Panc1 (cell line): Measurements from ENCODE around the gene CACNA1G. TPM values are rescaled to one million over a fixed set of nuclear protein-coding genes. Genes with fewer than 3 reads are reported as not detected.

ENCODE experiments used
- ATAC-seq: fragments of 200-7000 bp; cut with Tn5 transposase; 2 replicates; pipeline ENCODE4 v1.9.1; 2020; ENCODE audit warnings: mild to moderate bottlenecking, moderate library complexity
- BruUV-seq: library from RNA; stranded (reverse); fragments of 400-500 nt; replicated peaks from 2 replicates; lab custom pipeline; 2021; lab: Mats Ljungman, UMichigan
- CTCF ChIA-PET: fragments of 300-600 bp; sonication (Branson Sonifier 250); formaldehyde crosslinking; loops from one replicate; lab custom pipeline; 2022; ENCODE audit warnings: antibody characterized with exemption; lab: Charles Lee
- POLR2A ChIA-PET: fragments of 300-600 bp; sonication (Branson Sonifier 250); formaldehyde crosslinking; loops from one replicate; lab custom pipeline; 2022; ENCODE audit warnings: antibody characterized with exemption; lab: Charles Lee
- DNase-seq: peaks from one replicate; pipeline ENCODE4 v3.0.0-alpha.2; 2010; ENCODE audit warnings: low read depth, low spot score
- H3K27ac ChIP-seq: 2 replicates; pipeline ENCODE4 v1.5.1; 2011; ENCODE audit warnings: mild to moderate bottlenecking, low read length, inconsistent platforms
- H3K27me3 ChIP-seq: fragments of 200-500 bp; sonication (Bioruptor generic); 2 replicates; pipeline ENCODE4 v1.6.0; 2014; ENCODE audit warnings: low read length, inconsistent platforms; ENCODE audit not compliant: control insufficient read depth, insufficient read depth
- H3K36me3 ChIP-seq: fragments of 200-500 bp; sonication (Bioruptor generic); 2 replicates; pipeline ENCODE4 v1.5.1; 2014; ENCODE audit warnings: inconsistent platforms, mild to moderate bottlenecking, low read length, moderate library complexity; ENCODE audit not compliant: control insufficient read depth, insufficient read depth
- H3K4me1 ChIP-seq: 2 replicates; pipeline ENCODE4 v1.5.1; 2011; ENCODE audit warnings: inconsistent platforms, mild to moderate bottlenecking, low read length, moderate library complexity; ENCODE audit not compliant: control insufficient read depth, insufficient read depth
- H3K4me3 ChIP-seq, 2 experiments: 2 replicates each; pipeline ENCODE4 v1.5.1; 2011 to 2012; ENCODE audit warnings: low read depth in 2 of 2, low read length in 2 of 2, mild to moderate bottlenecking in 2 of 2, inconsistent platforms in 1 of 2, moderate library complexity in 1 of 2
- H3K9me3 ChIP-seq: fragments of 200-500 bp; sonication (Bioruptor generic); 2 replicates; pipeline ENCODE4 v1.5.1; 2014; ENCODE audit warnings: low read depth, mild to moderate bottlenecking, inconsistent platforms, low read length, moderate library complexity; ENCODE audit not compliant: control insufficient read depth, insufficient read depth
- CTCF ChIP-seq: fragments of 450-650 bp; IDR thresholded peaks from 2 replicates; pipeline ENCODE4 v1.5.1; 2017; ENCODE audit warnings: mild to moderate bottlenecking
- POLR2AphosphoS5 ChIP-seq: IDR thresholded peaks from 2 replicates; pipeline ENCODE4 v1.6.1; 2012; ENCODE audit warnings: mild to moderate bottlenecking, low read depth, low read length, moderate library complexity
- SIN3A ChIP-seq: IDR thresholded peaks from 2 replicates; pipeline ENCODE4 v1.6.1; 2012; ENCODE audit warnings: low read depth, mild to moderate bottlenecking, low read length, moderate library complexity, borderline replicate concordance; ENCODE audit not compliant: insufficient read depth
- TCF7L2 ChIP-seq: IDR thresholded peaks from 2 replicates; pipeline ENCODE4 v1.6.1; 2011; ENCODE audit warnings: mild to moderate bottlenecking, low read depth, low read length, inconsistent platforms
- in situ Hi-C: cut with HindIII; loops from 2 replicates; pipeline ENCODE4 v1.10.0; 2016; ENCODE audit warnings: low sequenced_read_pairs, low pct_unique_long_range_greater_than_20kb
- intact Hi-C: fragments of 100-400 bp; cut with micrococcal nuclease; formaldehyde crosslinking; loops from one replicate; pipeline ENCODE4 v1.10.0; 2022; ENCODE audit not compliant: unreplicated experiment
- total RNA-seq: library from RNA; stranded (reverse); gene quantifications from one replicate; pipeline ENCODE4 v1.2.1, GENCODE V29; 2021; ENCODE audit not compliant: unreplicated experiment
- TF ChIP-seq, protein P1 (sequence below), 2 experiments: IDR thresholded peaks; 2 replicates each; pipeline ENCODE4 v1.6.1; 2011 to 2012; ENCODE audit warnings: low read depth in 2 of 2, control low read depth in 1 of 2, low read length in 1 of 2, mild to moderate bottlenecking in 1 of 2, moderate library complexity in 1 of 2; ENCODE audit not compliant: insufficient read depth in 1 of 2

Gene CACNA1G
- total RNA-seq, 1 experiment from 2014 or later: 10.0 TPM

- ATAC-seq (no peak), DNase-seq (no peak)
- no peak overlapping the region for H3K4me3 ChIP-seq
- H3K36me3 ChIP-seq: no peaks in the 10 kb centered on the region
- in situ Hi-C loops: no loop called here
- POLR2A ChIA-PET: interaction anchor here (0.6 kb wide), 2 partner anchors 10 to 214 kb away, joined by 4 to 13 read pairs; partner anchors contain the start of gene CACNA1G
- TF ChIP-seq, protein P1, sequence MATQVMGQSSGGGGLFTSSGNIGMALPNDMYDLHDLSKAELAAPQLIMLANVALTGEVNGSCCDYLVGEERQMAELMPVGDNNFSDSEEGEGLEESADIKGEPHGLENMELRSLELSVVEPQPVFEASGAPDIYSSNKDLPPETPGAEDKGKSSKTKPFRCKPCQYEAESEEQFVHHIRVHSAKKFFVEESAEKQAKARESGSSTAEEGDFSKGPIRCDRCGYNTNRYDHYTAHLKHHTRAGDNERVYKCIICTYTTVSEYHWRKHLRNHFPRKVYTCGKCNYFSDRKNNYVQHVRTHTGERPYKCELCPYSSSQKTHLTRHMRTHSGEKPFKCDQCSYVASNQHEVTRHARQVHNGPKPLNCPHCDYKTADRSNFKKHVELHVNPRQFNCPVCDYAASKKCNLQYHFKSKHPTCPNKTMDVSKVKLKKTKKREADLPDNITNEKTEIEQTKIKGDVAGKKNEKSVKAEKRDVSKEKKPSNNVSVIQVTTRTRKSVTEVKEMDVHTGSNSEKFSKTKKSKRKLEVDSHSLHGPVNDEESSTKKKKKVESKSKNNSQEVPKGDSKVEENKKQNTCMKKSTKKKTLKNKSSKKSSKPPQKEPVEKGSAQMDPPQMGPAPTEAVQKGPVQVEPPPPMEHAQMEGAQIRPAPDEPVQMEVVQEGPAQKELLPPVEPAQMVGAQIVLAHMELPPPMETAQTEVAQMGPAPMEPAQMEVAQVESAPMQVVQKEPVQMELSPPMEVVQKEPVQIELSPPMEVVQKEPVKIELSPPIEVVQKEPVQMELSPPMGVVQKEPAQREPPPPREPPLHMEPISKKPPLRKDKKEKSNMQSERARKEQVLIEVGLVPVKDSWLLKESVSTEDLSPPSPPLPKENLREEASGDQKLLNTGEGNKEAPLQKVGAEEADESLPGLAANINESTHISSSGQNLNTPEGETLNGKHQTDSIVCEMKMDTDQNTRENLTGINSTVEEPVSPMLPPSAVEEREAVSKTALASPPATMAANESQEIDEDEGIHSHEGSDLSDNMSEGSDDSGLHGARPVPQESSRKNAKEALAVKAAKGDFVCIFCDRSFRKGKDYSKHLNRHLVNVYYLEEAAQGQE (IDR thresholded peaks at IDR 0.05; ENCODE audit: insufficient read depth in 1 of 2, low read depth in 2 of 2, low read length in 1 of 2): no peak
- TF ChIP-seq SIN3A: no peak
- intact Hi-C loops: loop anchor here (2.0 to 5.0 kb wide), 2 partner anchors 77 to 292 kb away; no protein-coding TSS in a partner anchor
- H3K27me3 ChIP-seq: no peaks in the 10 kb centered on the region
- peaks cover 12% of the 10 kb centered on the region for H3K4me1 ChIP-seq
- no peaks in the 10 kb centered on the region for H3K9me3 ChIP-seq
- CTCF ChIA-PET: interaction anchor here (0.6 to 3.2 kb wide), 5 partner anchors 10 to 89 kb away, joined by 3 to 34 read pairs (median 4); partner anchors contain the start of gene CACNA1G
- no TSS peak for BruUV-seq
- H3K27ac ChIP-seq: no peak overlapping the region
These were observed 10.5 kb upstream of the CACNA1G start for GRCh38 chr17:50549969-50550368.

- no peaks in the 10 kb centered on the region for H3K9me3 ChIP-seq
- no peaks in the 10 kb centered on the region for H3K27me3 ChIP-seq
- no peak overlapping the region for H3K4me3 ChIP-seq
- intact Hi-C loops: loop anchor here (2.0 kb wide), 1 partner anchor 76 kb away; no protein-coding TSS in a partner anchor
- CTCF ChIA-PET: interaction anchor here (0.6 to 3.2 kb wide), 11 partner anchors 9 to 351 kb away, joined by 3 to 34 read pairs (median 7); partner anchors contain the start of gene CACNA1G
- BruUV-seq: no TSS peak
- TF ChIP-seq CTCF (peak; percentile 90), SIN3A (no peak)
- in situ Hi-C loops: no loop called here
- POLR2A ChIA-PET: no interaction called here
- ATAC-seq (peak; percentile 66), DNase-seq (no peak)
- H3K27ac ChIP-seq: no peak overlapping the region
- peaks cover 12% of the 10 kb centered on the region for H3K4me1 ChIP-seq
- H3K36me3 ChIP-seq: no peaks in the 10 kb centered on the region
These were observed 9.7 kb upstream of the CACNA1G start for GRCh38 chr17:50550661-50551432.

- TF ChIP-seq, protein P1 (IDR thresholded peaks at IDR 0.05; ENCODE audit: insufficient read depth in 1 of 2, low read depth in 2 of 2, low read length in 1 of 2): no peak
- TF ChIP-seq POLR2AphosphoS5 (no peak), CTCF (no peak), TCF7L2 (no peak), SIN3A (no peak)
- H3K9me3 ChIP-seq: no peaks in the 10 kb centered on the region
- H3K27ac ChIP-seq: no peak overlapping the region
- DNase-seq (no peak), ATAC-seq (no peak)
- peaks cover 12% of the 10 kb centered on the region for H3K4me1 ChIP-seq
- POLR2A ChIA-PET: no interaction called here
- in situ Hi-C loops: no loop called here
- intact Hi-C loops: loop anchor here (2.0 kb wide), 1 partner anchor 75 kb away; no protein-coding TSS in a partner anchor
- CTCF ChIA-PET: interaction anchor here (0.8 to 3.2 kb wide), 9 partner anchors 9 to 352 kb away, joined by 4 to 34 read pairs (median 7); partner anchors contain the start of gene CACNA1G
- H3K4me3 ChIP-seq: no peak overlapping the region
- H3K36me3 ChIP-seq: no peaks in the 10 kb centered on the region
- BruUV-seq: no TSS peak
- no peaks in the 10 kb centered on the region for H3K27me3 ChIP-seq
These were observed 9.1 kb upstream of the CACNA1G start for GRCh38 chr17:50551433-50551815.
